Left forelimb (tissue), 1 donor: ENCODE measurements around the gene DGLUCY.
"Not testable (repeated sequence)": the region's sequence is repeated elsewhere in the genome, so short reads cannot be mapped to it uniquely, and the experiment has no call there.

Source experiments
- DNase-seq: peaks from one replicate; pipeline ENCODE4 v3.0.0-alpha.2; 2018; ENCODE audit warnings: low spot score

Gene DGLUCY

DNA sequence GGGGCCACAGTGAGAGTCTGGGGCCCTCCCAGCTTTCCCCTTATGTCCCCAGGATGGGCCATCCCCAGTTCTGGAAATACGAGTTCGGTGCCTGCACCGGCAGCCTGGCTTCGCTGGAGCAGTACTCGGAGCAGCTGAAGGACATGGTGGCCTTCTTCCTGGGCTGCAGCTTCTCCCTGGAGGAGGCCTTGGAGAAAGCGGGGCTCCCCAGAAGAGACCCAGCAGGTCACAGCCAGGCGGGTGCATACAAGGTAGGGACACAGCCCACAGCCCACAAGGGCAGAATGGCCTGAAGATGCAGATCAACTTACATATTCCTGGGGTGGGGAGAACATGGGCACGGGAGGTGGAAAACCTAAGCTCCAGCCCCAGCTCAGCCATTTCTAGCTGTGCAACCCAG lies 56.1 kb downstream of the DGLUCY start:
- no peak for DNase-seq

DNA sequence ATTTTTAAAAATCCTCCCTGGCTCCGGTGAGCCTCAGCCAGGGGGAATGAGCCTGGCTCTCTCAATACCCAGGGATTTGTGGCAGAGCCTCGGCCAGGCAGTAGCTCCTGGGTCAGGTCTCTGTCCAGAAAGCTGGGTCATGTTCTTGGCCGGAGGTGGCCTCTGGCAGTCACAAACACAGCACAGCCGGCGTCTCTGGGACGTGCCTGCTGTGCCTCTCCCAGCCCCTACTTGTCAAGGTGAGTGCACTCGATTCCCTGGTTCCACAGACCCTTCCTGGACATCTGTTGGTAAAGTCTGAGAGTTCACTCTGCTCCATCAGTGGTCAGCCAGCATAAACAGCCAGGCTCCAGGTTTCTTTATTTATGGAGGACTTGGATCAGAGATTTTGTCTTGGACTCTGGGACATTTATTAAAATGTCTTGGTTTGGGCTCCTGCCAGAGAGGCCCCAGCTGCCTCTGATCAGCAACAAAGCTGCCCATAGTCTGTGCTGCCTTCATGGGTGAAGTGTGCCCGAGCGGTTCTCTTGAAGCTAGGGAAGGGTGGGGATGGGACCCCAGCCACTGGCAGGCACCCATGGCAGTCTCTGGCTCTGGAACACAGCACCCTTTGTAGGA lies 56.7 kb downstream of the DGLUCY start:
- DNase-seq: no peak

DNA sequence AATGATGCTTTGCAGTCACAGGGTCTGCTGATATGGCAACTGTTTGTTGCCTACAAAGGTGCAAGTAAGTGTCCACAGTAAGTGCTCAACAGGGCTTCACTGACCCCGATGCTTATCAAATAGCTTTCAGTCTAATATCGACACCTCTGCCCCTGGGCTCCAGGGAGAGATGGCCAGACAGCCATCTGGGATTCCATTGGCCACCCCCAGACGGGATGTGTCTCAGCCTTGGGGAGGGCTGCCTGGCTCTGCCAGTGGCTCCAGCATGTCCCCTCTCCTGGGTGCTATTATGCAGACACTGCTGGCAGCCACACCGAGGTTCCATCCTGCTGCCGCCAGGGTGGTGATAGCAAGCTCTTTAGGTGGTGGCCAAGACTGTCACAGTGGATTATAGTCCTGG lies 57.4 kb downstream of the DGLUCY start:
- no peak for DNase-seq

DNA sequence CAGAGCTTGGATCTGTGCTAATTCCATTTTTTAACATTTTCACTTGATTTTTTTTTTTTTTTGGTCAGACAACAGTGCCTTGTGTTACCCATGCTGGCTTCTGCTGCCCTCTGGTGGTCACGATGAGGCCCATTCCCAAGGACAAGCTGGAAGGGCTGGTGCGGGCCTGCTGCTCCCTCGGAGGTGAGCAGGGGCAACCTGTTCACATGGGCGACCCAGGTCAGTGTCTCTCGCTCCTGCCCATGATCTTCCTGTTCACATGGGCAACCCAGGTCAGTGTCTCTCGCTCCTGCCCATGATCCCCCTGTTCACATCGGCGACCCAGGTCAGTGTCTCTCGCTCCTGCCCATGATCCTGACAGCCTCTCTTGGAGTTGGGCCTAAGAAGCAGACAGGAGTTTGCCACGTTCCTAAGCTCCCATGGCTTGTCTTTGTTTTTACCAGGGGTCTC lies 59.4 kb downstream of the DGLUCY start:
- peak; percentile 77 for DNase-seq

DNA sequence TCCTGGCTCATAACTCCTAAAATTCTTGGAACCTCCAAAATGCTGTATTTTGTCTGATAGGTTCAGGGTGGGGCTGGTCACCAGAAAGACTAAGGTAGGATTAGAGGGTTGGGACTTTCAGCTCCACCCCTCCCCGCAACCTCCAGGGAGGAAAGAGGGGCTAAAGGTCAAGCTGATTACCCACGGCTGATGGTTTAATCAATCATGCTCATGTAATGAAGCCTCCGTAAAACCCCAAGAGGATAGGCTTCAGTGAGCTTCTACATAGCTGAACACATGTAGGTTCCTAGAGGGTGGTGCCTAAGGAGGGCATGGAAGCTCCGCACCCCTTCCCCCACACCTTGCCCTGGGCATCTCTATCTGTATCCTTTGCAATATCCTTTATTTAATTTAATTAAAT lies 60.0 kb downstream of the DGLUCY start:
- no peak for DNase-seq

DNA sequence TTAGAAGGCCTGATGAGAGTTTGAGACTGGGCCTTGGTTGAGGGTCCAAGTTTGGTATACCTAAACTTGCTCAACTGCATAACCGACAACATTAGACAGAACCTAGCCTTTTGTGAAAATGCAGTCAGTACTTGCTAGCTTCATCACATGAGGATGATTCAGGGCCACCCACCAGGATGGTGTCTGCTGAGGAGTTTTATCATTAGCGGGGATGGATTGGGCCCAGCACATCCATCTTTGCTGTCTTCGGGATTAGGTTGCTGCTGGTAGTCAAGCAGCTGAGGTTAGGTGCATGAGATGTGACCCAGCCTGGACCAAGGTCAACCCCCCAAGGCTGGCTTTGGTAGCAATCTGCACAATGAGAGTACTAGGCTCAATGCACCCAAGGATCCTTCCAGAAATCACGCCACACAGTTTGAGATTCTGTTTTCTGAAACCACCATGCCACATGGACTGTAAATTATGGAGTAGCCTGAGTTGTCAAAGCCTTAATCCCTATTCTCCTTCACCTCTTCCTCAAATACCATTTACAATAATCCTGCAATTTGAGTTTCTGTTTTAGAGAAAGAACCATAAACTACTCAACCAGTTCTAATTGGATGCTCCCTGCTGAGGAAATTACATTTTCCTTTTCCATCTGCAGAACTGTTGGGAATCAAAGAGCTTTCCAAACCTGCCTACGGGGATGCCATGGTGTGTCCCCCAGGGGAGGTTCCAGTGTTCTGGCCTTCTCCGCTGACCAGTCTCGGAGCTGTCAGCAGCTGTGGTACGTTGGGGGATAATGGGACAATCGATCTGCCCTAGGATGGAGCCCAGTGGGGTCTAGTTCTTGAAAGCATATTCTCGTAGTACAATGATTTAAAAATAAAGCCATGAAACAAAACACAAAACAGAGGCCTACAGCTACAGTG lies 61.7 kb downstream of the DGLUCY start:
- no peak for DNase-seq

DNA sequence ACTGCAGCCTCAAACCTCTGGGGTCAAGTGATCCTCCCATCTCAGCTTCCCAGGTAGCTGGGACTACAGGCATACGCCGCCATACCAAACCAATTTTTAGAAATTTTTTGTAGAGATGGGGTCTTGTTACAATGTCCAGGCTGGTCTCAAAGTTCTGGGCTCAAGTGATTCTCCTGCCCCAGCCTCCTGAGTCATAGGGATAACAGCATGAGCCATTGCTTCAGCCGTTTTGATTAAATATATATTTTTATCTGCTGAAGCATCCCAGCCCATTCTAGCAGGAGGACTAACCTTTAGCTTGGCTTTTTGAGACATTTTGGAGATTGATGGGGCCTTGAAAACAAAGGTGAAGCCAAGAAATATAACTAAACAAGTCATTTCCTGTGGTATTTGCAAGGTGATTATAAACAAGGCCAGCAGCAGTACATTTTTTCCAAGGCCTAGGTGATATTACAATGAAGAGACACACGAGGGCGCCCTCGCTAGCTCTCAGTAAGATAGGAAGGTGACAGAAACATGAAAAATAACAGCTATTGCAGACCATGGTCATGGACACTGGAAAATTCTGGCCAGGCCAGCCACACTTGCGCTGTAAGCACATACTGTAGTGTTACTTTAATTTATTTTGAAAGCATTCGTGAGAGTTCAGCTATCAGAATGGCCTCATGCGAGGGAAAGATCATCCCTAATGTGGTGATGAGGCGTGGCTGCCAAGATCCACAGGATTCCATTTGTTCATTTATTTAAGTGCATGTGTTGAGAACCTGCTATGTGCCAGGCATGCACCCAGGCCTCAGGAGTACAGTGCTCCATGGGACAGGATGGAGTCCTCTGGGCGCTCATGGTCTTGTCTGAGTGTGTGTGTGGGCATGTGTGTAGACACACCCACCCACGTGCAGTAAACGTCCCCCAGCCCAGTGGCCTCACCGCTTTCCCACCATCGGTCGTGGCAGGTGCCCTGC lies 63.5 kb downstream of the DGLUCY start:
- peak; percentile 68 for DNase-seq

DNA sequence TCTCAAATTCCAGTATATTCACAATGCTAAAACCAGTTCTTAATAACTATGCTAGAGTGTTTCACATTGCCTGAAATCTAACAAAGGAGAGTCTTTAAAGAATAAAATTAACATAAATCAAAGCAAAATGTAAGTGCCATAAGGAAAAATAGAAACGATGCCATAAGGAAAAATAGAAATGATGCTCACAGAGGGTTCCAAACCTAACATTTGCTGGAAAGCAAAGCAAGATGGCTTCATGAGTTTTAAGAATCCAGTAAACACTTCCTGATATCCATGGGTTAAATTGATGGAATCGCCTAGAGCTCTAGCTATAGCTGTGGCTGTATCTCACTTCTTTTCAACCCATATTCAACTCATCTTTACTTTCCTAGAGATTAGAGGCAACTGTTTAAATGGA lies 66.7 kb downstream of the DGLUCY start:
- DNase-seq: no peak

DNA sequence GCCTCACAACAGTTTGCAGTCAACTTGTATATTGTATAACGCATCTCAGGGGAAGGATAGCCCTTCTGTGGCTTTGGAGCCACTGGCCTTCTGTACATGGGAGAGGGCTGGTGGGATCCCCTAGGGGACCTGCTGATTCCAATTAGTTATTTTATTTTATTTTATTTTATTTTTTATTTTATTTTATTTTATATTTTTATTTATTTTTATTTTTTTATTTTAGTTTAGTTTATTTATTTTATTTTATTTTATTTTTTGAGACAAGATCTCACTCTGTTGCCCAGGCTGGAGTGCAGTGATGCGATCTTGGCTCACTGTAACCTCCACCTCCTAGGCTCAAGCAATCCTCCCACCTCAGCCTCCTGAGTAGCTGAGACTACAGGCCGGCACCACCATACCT lies 68.9 kb downstream of the DGLUCY start:
- not testable (repeated sequence) for DNase-seq

DNA sequence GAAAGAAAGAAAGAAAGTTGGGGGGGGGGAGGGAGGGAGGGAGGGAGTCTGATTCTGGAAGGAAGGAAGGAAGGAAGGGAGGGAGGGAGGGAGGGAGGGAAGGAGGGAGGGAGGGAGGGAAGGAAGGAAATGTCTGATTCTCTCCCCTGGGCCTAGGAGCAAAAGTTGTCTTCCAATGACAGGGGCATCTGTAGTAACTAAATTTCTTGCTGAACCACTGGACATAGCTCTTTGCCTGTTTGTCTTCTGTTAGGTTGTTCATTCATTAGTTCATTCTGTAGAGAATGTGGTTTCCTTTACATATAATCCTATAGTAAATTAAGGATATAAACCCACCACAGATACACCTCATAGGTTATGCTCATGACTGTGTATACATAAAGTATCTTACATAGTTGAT lies 70.7 kb downstream of the DGLUCY start:
- no peak for DNase-seq

DNA sequence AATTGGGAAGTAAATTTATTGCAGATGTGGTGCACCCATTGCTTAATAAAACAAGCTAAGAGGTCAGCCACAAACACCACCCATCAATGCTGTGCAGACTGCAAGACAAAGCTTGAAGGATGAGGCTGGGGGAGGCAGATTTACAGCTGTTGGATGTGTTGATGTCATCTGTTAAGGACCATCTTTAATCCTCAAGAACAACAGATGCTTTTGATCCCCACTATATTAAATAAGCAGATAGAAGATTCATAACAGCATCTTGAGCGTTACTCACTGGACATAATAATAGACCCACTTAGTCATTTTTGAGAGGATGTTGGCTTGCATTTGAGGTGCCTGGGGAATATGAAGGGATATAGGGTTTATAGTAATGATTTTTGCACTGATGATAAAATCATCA lies 71.8 kb downstream of the DGLUCY start:
- no peak for DNase-seq

DNA sequence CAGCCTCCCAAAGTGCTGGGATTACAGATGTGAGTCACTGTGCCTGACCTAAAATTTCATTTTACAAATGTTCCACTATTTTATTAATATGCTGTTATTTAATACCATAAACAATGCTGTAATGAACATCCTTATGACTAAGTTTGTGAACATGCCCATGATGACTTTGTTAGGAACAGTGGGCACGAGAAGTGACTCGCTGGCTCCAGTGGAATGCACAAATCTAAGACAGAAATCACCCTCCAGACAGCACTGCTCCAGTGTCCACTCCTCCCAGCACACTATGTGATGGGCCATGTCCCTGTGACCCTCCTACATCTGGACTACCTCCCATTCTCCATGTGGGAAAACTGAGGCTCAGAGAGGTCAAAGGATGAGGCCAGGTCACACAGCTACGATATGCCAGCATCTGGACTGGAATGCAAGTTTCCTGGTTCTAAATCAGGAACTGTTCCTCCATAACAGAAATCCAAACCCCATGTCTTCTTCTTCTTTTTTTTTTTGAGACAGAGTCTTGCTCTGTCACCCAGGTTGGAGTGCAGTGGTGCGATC lies 72.7 kb downstream of the DGLUCY start:
- DNase-seq: no peak

DNA sequence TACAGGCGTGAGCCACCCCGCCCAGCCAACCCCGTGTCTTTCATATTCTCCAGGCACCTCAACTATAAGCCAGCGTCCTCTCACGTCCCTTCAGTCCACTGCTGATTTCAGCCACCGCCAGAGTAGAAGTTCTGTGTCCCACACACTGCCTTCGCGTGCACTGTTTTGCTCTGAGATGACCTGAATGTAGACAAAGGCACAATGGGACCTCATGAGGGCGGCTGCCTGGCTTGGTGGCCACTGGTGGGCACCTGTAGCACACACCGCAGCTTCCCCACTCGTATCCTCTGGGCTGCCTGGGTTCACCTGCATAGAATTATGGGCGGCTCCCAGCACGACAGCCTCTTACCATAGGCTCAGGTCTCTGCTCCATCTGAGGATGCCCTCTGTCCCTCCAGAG lies 73.4 kb downstream of the DGLUCY start:
- no peak for DNase-seq

DNA sequence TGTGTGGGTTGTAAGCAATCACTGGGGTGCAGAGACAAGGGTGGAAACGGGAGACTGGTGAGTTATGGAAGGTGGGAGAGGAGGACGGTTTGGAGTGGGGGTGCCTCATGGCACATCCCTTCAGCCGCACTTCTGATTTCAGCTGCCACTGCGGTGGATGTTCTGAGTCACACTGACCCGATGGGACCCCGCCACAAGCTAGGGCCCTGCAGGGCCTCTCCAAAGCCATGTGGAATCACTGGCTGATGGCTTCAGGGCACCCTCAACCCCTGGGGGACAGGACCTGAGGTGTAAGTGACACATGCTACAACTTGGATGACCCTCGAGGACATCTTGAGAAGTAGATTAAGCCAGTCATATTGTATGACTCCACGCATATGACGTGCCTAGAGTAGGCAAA lies 77.0 kb downstream of the DGLUCY start:
- DNase-seq: no peak

DNA sequence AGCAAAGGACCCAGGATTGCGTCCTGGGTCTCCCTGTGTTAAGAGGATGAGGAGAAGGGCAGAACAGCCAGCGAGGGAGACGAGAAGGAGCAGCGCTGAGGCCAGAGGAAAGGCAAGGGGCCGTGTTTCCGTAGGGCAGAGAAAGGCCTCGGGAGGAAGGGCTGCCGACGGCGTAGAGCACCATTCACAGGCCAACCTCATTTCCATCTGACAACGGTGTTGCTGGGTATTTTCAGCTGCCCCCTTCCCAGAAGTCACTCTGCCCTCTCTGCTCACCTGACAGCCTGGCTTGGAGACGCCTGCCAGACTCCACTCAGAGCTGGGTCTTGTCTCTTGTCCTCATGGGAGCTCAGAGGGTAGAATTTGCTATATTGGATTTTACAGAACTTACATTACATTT lies 79.2 kb downstream of the DGLUCY start:
- DNase-seq: no peak

DNA sequence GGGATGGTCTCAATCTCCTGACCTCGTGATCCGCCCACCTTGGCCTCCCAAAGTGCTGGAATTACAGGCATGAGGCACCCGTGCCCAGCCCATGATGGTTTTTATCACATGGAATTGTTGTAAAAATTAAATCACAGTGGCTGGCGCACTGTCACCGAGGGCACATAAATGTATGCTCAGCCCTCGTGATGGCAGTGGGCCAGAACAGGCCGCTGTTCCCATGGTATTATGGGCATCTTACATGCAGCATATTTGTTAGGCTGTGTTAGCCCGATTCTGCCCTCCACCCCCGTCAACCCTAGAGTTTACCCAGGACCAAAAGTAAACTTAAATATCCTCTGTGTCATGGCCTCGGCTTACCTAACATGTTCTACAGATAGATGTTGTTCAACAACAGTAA lies 82.0 kb downstream of the DGLUCY start:
- DNase-seq: no peak

DNA sequence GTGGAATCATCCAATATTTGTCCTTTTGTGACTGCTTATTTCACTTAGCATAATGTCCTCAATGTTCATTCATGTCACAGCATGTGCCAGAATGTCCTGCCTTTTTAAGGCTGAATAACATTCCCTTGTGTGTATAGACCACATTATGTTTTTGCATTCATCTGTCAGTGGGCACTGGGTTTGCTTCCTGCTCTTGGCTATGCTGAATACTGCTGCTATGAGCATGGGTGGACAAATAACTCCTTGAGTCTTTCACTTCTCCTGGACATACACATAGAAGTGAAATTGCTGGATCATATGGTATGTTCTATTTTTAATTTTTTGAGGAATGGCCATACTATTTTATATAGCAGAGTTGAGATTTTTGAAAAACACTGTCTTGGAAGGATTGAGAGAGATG lies 83.8 kb downstream of the DGLUCY start:
- no peak for DNase-seq

DNA sequence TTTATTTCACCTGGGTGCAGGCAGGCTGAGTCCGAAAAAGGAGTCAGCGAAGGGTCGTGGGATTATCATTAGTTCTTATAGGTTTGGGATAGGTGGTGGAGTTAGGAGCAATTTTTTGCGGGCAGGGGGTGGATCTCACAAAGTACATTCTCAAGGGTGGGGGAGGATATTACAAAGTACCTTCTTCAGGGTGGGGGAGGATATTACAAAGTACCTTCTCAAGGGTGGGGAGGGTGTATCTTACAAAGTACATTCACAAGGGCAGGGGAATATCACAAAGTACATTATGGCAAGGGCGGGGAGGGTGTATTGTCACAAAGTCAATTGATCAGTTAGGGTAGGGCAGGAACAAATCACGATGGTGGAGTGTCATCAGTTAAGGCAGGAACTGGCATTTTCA lies 86.9 kb downstream of the DGLUCY start:
- not testable (repeated sequence) for DNase-seq

DNA sequence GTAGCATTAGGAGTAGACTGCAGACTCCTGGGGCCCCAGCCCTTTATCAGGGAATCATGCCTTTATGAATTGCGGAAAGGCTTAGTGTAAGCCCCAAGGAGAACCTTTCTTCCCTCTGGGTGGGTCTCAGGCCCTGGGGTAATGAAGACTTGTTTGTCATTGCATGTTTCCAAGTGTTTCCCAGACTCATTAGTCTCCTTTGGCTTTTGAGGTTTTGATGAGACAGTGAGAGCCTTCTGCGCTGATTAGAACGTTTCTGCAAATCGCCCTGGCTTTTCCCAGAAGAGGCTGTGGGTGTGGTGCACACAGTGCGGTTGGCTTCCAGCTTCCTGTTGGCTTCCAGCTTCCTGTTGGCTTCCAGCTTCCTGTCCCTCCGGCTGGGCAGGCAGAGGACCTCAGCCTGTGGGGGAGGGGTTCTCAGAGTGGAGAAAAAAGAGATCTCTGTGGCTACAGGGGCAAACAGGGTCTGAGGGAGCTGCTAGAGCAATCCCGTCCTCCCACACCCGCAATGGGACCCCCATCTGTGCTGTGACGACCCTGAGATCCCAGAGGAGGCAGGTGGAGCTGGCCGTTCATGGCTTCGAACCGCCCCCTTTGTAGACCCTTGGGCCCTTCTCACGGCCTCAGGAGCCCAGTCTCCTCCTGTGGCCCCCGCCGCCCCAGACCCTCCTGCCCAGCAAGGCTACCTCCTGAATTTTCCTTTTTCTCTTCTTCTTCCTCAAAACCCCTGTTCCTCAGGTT lies 88.5 kb downstream of the DGLUCY start:
- DNase-seq: no peak

DNA sequence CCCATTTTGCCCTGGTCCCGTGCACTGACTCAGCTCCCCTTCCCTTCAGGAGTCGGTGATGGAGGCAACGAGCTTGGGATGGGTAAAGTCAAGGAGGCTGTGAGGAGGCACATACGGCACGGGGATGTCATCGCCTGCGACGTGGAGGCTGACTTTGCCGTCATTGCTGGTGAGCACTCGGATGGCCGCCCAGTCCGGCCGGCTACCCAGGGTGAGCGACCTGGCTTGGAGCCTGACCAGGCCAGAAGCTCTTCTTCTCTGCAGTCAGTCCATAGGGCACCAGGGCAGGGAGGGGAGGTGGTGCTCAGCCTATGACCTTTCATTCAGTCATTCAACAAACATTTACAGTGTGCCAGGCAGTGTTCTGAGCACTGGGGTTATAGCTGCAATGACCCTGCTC lies 90.8 kb downstream of the DGLUCY start:
- DNase-seq: no peak

DNA sequence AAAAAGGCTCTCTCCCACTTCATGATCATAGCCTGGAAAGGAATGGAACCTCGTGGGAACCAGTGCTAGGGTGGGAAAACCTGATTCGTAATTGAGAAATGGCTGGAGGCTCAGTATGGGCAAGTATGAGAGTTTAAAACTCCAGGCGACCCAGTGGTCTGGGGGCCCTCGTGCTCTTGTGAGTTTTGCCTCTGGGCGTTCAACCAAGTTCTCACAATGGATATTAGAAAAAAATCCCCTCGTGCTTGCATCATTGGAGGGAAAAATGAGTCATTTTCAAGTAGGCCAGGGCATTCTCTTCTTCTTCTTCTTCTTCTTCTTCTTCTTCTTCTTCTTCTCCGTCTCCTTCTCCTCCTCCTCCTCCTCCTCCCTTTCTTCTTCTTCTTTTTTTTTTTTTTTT lies 91.6 kb downstream of the DGLUCY start:
- DNase-seq: no peak
